ENCODE measurements around the gene APOB. TPM values are rescaled to one million over a fixed set of nuclear protein-coding genes. Genes with fewer than 3 reads are reported as not detected.

APOB gene
- total and polyA plus RNA-seq, 2 of the 8 experiments (the other 6 are each of a cell fraction or from before 2014, with no cell fraction given), result 0.15 to 0.61 TPM

DNA sequence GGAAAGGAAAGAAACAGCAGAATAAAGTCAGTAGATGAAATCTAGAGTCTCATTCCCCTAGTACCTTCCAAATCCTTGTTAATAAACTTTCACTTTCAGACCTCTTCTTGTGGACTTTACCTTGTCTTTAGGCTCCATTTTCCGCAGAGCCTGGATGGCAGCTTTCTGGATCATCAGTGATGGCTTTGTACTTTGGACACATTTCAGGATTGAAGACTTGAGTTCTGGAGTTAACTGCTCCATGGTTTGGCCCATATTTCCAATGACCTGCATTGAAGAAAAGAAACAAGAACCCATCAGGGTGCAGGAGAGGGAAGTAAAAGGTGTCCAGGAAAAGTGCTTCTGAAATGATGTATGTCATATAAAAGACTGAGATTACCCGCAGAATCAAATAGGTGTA is 14.4 kb downstream of the APOB start:
- Histone ChIP-seq H2BK5ac (ENCODE audit: low read depth, low read length) (no peak overlapping the region), H3K4me1 (replicated peaks in 1 of 4; ENCODE audit: control insufficient read depth in 3 of 4, insufficient read depth in 4 of 4, low read length in 3 of 4) (no peaks in the 10 kb centered on the region)
- DNase-seq (ENCODE audit: low read depth in 1 of 2, low spot score in 2 of 2), result no peak

More for the DNA sequence above, 14.4 kb downstream of the APOB start:
- ChIA-PET POLR2A (ENCODE audit: partially characterized antibody) (no interaction called here), CTCF (ENCODE audit: partially characterized antibody) (interaction anchor here (1.0 to 6.7 kb wide), 4 partner anchors 19 to 247 kb away, joined by 3 to 48 read pairs (median 13); no protein-coding TSS in a partner anchor)
- H4K91ac ChIP-seq (replicated peaks; ENCODE audit: insufficient read length, low read length), result no peak overlapping the region
- no peaks in the 10 kb centered on the region for H4K20me1 ChIP-seq (replicated peaks in 1 of 2; ENCODE audit: control insufficient read depth in 1 of 2, insufficient read depth in 2 of 2, low read length in 2 of 2)
- H3K14ac ChIP-seq (ENCODE audit: insufficient read length), result no peak overlapping the region
- no peak overlapping the region for H4K8ac ChIP-seq (ENCODE audit: extremely low read depth, insufficient read depth, low read length)
- no peak overlapping the region for H3K4me3 ChIP-seq (ENCODE audit: extremely low read depth in 1 of 4, insufficient read depth in 2 of 4, low read depth in 3 of 4, low read length in 4 of 4)
- no peak overlapping the region for H2BK12ac ChIP-seq (ENCODE audit: low read depth, low read length)
- H3K27me3 ChIP-seq (replicated peaks in 1 of 4; ENCODE audit: control insufficient read depth in 3 of 4, extremely low read depth in 1 of 4, insufficient read depth in 3 of 4, low read length in 3 of 4), result no peaks in the 10 kb centered on the region
- TF ChIP-seq TAF1 (IDR thresholded peaks at IDR 0.05; ENCODE audit: low read depth, low read length), result no peak
- no peak for TF ChIP-seq KDM5A (IDR thresholded peaks at IDR 0.05; ENCODE audit: low read length)
- TF ChIP-seq KDM1A (IDR thresholded peaks at IDR 0.05; ENCODE audit: borderline replicate concordance, low read length), result no peak
- no peak for TF ChIP-seq SIN3A (conservative IDR thresholded peaks at IDR 0.05 in 1 of 2, IDR thresholded peaks at IDR 0.05 in 1 of 2; ENCODE audit: low read depth in 1 of 2, low read length in 2 of 2)
- no peak for TF ChIP-seq TEAD4 (IDR thresholded peaks at IDR 0.05; ENCODE audit: low read depth, low read length)
- no peak overlapping the region for H3K27ac ChIP-seq (ENCODE audit: low read depth, low read length)
- H3K4me2 ChIP-seq (ENCODE audit: insufficient read depth in 1 of 2, low read depth in 2 of 2, low read length in 2 of 2), result no peak overlapping the region
- no peak overlapping the region for H2BK20ac ChIP-seq (ENCODE audit: low read length)
- H2BK120ac ChIP-seq (replicated peaks; ENCODE audit: low read depth, low read length), result no peak overlapping the region
- no peaks in the 10 kb centered on the region; the same call in 1 of the 2 replicates for H3K23me2 ChIP-seq (ENCODE audit: low read depth, low read length)
- H3K9ac ChIP-seq (replicated peaks in 1 of 4; ENCODE audit: extremely low read depth in 1 of 4, low read depth in 3 of 4, low read length in 3 of 4), result no peak overlapping the region
- no peak overlapping the region for H2AFZ ChIP-seq (ENCODE audit: low read length)
- WGBS, 2 experiments (ENCODE audit: extremely low coverage in 1 of 2, insufficient coverage in 1 of 2, insufficient read length in 1 of 2, insufficient replicate concordance in 2 of 2, low coverage in 1 of 2, low lambda C conversion rate in 2 of 2, missing lambda C conversion rate in 1 of 2), result 100% methylated on average over 2 of the region's 2 CpGs; no CpG with 5 or more reads in 1 of the 2 experiments
- no peaks in the 10 kb centered on the region for H3K79me2 ChIP-seq (ENCODE audit: control insufficient read depth in 1 of 2, insufficient read depth in 2 of 2, low read length in 2 of 2)
- no peak for FAIRE-seq
- no peak overlapping the region for H3K23ac ChIP-seq (ENCODE audit: insufficient read length)
- no peaks in the 10 kb centered on the region for H3K36me3 ChIP-seq (ENCODE audit: control insufficient read depth in 2 of 4, insufficient read depth in 4 of 4, low read length in 3 of 4)
- H3K9me3 ChIP-seq (ENCODE audit: insufficient read depth in 2 of 2, low read depth in 1 of 2, low read length in 1 of 2), result no peaks in the 10 kb centered on the region
- H2BK15ac ChIP-seq (ENCODE audit: low read length), result no peak overlapping the region
- H2AK5ac ChIP-seq (ENCODE audit: low read depth, low read length), result no peak overlapping the region
- H3K18ac ChIP-seq (ENCODE audit: extremely low read depth, low read length), result no peak overlapping the region
- no peak overlapping the region for H3K4ac ChIP-seq (replicated peaks; ENCODE audit: insufficient read length, low read depth, low read length)
- no peaks in the 10 kb centered on the region for H3K79me1 ChIP-seq (ENCODE audit: low read depth, low read length)
- no peak overlapping the region for H3K56ac ChIP-seq (replicated peaks; ENCODE audit: insufficient read length, low read depth, low read length)
- H4K5ac ChIP-seq (ENCODE audit: insufficient read length, low read depth, low read length), result no peak overlapping the region

Data from H1 (cell line).